ENCODE data around the gene PPFIA2. TPM values are rescaled to one million over a fixed set of nuclear protein-coding genes. Genes with fewer than 3 reads are reported as not detected.

The PPFIA2 gene
- total RNA-seq, 1 donor from 2014 or later: 1.1 TPM

DNA sequence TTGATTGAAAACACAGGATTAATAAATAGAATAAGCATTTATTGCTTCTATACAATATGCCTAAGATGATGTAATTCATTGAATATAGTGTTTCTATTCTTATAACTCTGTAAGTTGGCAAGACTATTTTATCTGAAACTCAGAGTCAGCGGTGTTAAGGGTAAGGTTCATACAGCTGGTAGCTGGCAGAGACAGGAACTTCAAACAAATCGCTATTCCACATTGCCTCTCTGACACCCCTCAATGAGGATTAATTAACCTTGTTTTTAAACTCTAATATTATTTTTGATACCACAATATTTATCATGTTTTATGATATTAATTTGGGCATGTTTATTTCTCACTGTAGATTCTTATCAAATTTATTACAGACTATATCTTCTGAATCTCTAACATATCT is 357.9 kb downstream of the PPFIA2 start:
- no peaks in the 10 kb centered on the region for H3K4me1 Mint-ChIP-seq
- no peak for DNase-seq (ENCODE audit: low spot score in 2 of 2, unreplicated experiment in 2 of 2)
- H3K27ac Mint-ChIP-seq: no peak overlapping the region
- H3K27me3 Mint-ChIP-seq (ENCODE audit: low read depth): peaks cover 7% of the 10 kb centered on the region
- H3K4me3 Mint-ChIP-seq: no peak overlapping the region
- no peak for TF ChIP-seq CTCF (IDR thresholded peaks at IDR 0.05; ENCODE audit: unreplicated experiment)
- H3K9me3 Mint-ChIP-seq: no peaks in the 10 kb centered on the region
- H3K36me3 Mint-ChIP-seq: no peaks in the 10 kb centered on the region

DNA sequence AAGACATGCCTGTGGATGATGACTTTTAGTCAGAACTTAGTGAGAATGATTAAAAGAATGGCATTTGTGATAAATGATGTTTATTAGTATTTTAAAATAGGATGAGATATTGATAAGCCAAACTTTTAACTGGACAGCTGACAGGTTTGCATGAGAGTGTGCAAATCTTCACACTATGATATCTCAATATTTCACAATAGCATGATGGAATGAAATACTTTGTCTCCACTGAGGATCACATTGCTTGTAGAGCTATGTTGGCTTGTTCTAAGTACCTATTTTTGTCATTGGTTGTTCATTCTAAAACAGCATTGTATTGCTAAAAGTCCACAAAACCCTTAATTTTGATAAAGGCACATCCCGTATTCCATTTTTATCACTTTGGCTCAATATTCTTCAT is 359.1 kb downstream of the PPFIA2 start:
- no peak for TF ChIP-seq CTCF (IDR thresholded peaks at IDR 0.05; ENCODE audit: unreplicated experiment)
- DNase-seq (ENCODE audit: low spot score in 2 of 2, unreplicated experiment in 2 of 2): no peak
- Mint-ChIP-seq H3K36me3 (no peaks in the 10 kb centered on the region), H3K27me3 (ENCODE audit: low read depth) (peaks cover 7% of the 10 kb centered on the region), H3K27ac (no peak overlapping the region), H3K4me3 (no peak overlapping the region), H3K9me3 (no peaks in the 10 kb centered on the region), H3K4me1 (no peaks in the 10 kb centered on the region)

GRCh38 chr12:81395431-81395830 is 363.7 kb downstream of the PPFIA2 start:
- Mint-ChIP-seq H3K27ac (no peak overlapping the region), H3K4me3 (no peak overlapping the region), H3K27me3 (ENCODE audit: low read depth) (peaks cover 27% of the 10 kb centered on the region), H3K36me3 (no peaks in the 10 kb centered on the region), H3K4me1 (no peaks in the 10 kb centered on the region), H3K9me3 (no peaks in the 10 kb centered on the region)
- no peak for DNase-seq (ENCODE audit: low spot score in 2 of 2, unreplicated experiment in 2 of 2)
- no peak for TF ChIP-seq CTCF (IDR thresholded peaks at IDR 0.05; ENCODE audit: unreplicated experiment)

GRCh38 chr12:81389550-81390099 is 369.5 kb downstream of the PPFIA2 start:
- peaks cover 11% of the 10 kb centered on the region for H3K4me1 Mint-ChIP-seq
- H3K27me3 Mint-ChIP-seq (ENCODE audit: low read depth): peaks cover 31% of the 10 kb centered on the region
- H3K27ac Mint-ChIP-seq: no peak overlapping the region
- no peak for TF ChIP-seq CTCF (IDR thresholded peaks at IDR 0.05; ENCODE audit: unreplicated experiment)
- no peak for DNase-seq (ENCODE audit: low spot score in 2 of 2, unreplicated experiment in 2 of 2)
- H3K36me3 Mint-ChIP-seq: no peaks in the 10 kb centered on the region
- H3K4me3 Mint-ChIP-seq: no peak overlapping the region
- H3K9me3 Mint-ChIP-seq: peaks cover 3% of the 10 kb centered on the region

GRCh38 chr12:81386101-81386500 is 373.0 kb downstream of the PPFIA2 start:
- TF ChIP-seq CTCF (IDR thresholded peaks at IDR 0.05; ENCODE audit: unreplicated experiment): no peak
- Mint-ChIP-seq H3K27ac (no peak overlapping the region), H3K36me3 (no peaks in the 10 kb centered on the region), H3K4me1 (peaks cover 13% of the 10 kb centered on the region), H3K9me3 (peaks cover 3% of the 10 kb centered on the region), H3K4me3 (no peak overlapping the region), H3K27me3 (ENCODE audit: low read depth) (peaks cover 12% of the 10 kb centered on the region)
- no peak for DNase-seq (ENCODE audit: low spot score in 2 of 2, unreplicated experiment in 2 of 2)

GRCh38 chr12:81381951-81382350 is 377.2 kb downstream of the PPFIA2 start:
- Mint-ChIP-seq H3K27me3 (ENCODE audit: low read depth) (no peaks in the 10 kb centered on the region), H3K4me1 (peaks cover 23% of the 10 kb centered on the region), H3K36me3 (no peaks in the 10 kb centered on the region), H3K9me3 (no peaks in the 10 kb centered on the region), H3K27ac (no peak overlapping the region), H3K4me3 (no peak overlapping the region)
- TF ChIP-seq CTCF (IDR thresholded peaks at IDR 0.05; ENCODE audit: unreplicated experiment): no peak
- no peak for DNase-seq (ENCODE audit: low spot score in 2 of 2, unreplicated experiment in 2 of 2)

Data from mesothelial cell of epicardium (in vitro differentiated cells).